ENCODE results near the gene TGM2. TPM values are rescaled to one million over a fixed set of nuclear protein-coding genes. Genes with fewer than 3 reads are reported as not detected.
"Not testable (repeated sequence)": the region's sequence is repeated elsewhere in the genome, so short reads cannot be mapped to it uniquely, and the experiment has no call there.

Gene TGM2
- total RNA-seq, 2 experiments from 2014 or later = 0.35 TPM

GRCh38 chr20:38110525-38111178 is 54.4 kb downstream of the TGM2 start:
- peaks cover 10% of the 10 kb centered on the region for H3K4me1 Mint-ChIP-seq
- no peaks in the 10 kb centered on the region for H3K27me3 Mint-ChIP-seq
- DNase-seq = no peak

GRCh38 chr20:38109591-38110524 is 55.2 kb downstream of the TGM2 start:
- H3K27ac Mint-ChIP-seq = no peak overlapping the region
- DNase-seq (peak; percentile 26), ATAC-seq (no peak)

More at GRCh38 chr20:38110525-38111178, 54.4 kb downstream of the TGM2 start:
- H3K9me3 Mint-ChIP-seq (ENCODE audit: low read depth) = no peaks in the 10 kb centered on the region
- no peaks in the 10 kb centered on the region for H3K36me3 Mint-ChIP-seq
- CTCF ChIA-PET = interaction anchor here (0.8 kb wide), 1 partner anchor 9 kb away, joined by 3 read pairs; no protein-coding TSS in a partner anchor
- no peak for ATAC-seq
- no peak overlapping the region for H3K27ac Mint-ChIP-seq
- no peak overlapping the region for H3K4me3 Mint-ChIP-seq

GRCh38 chr20:38108986-38109541 is 56.0 kb downstream of the TGM2 start:
- no peaks in the 10 kb centered on the region for H3K9me3 Mint-ChIP-seq (ENCODE audit: low read depth)
- H3K4me3 Mint-ChIP-seq = no peak overlapping the region
- DNase-seq (peak; percentile 28), ATAC-seq (no peak)
- H3K36me3 Mint-ChIP-seq = no peaks in the 10 kb centered on the region
- CTCF ChIA-PET = no interaction called here
- peaks cover 3% of the 10 kb centered on the region for H3K27me3 Mint-ChIP-seq
- no peak overlapping the region for H3K27ac Mint-ChIP-seq
- peaks cover 10% of the 10 kb centered on the region for H3K4me1 Mint-ChIP-seq

More at GRCh38 chr20:38109591-38110524, 55.2 kb downstream of the TGM2 start:
- Mint-ChIP-seq H3K4me1 (peaks cover 10% of the 10 kb centered on the region), H3K36me3 (no peaks in the 10 kb centered on the region), H3K4me3 (no peak overlapping the region), H3K27me3 (no peaks in the 10 kb centered on the region), H3K9me3 (ENCODE audit: low read depth) (no peaks in the 10 kb centered on the region)
- CTCF ChIA-PET = interaction anchor here (0.8 kb wide), 1 partner anchor 10 kb away, joined by 3 read pairs; no protein-coding TSS in a partner anchor

GRCh38 chr20:38108438-38108985 is 56.6 kb downstream of the TGM2 start:
- CTCF ChIA-PET = no interaction called here
- no peak overlapping the region for H3K27ac Mint-ChIP-seq

GRCh38 chr20:38107916-38108315 is 57.2 kb downstream of the TGM2 start:
- H3K4me1 Mint-ChIP-seq; H3K36me3 Mint-ChIP-seq; CTCF ChIA-PET; DNase-seq; ATAC-seq; H3K9me3 Mint-ChIP-seq (ENCODE audit: low read depth); H3K27me3 Mint-ChIP-seq; H3K27ac Mint-ChIP-seq; H3K4me3 Mint-ChIP-seq: not testable (repeated sequence)

More at GRCh38 chr20:38108438-38108985, 56.6 kb downstream of the TGM2 start:
- Mint-ChIP-seq H3K4me1 (peaks cover 4% of the 10 kb centered on the region), H3K9me3 (ENCODE audit: low read depth) (no peaks in the 10 kb centered on the region), H3K4me3 (no peak overlapping the region), H3K36me3 (no peaks in the 10 kb centered on the region), H3K27me3 (peaks cover 3% of the 10 kb centered on the region)
- ATAC-seq = no peak
- DNase-seq = peak; percentile 14

GRCh38 chr20:38107386-38107785 is 57.7 kb downstream of the TGM2 start:
- ATAC-seq; H3K36me3 Mint-ChIP-seq; H3K27ac Mint-ChIP-seq; CTCF ChIA-PET; H3K27me3 Mint-ChIP-seq; DNase-seq; H3K4me1 Mint-ChIP-seq; H3K9me3 Mint-ChIP-seq (ENCODE audit: low read depth); H3K4me3 Mint-ChIP-seq: not testable (repeated sequence)

GRCh38 chr20:38106461-38106860 is 58.6 kb downstream of the TGM2 start:
- H3K27me3 Mint-ChIP-seq = peaks cover 6% of the 10 kb centered on the region
- H3K4me3 Mint-ChIP-seq = no peak overlapping the region
- no peaks in the 10 kb centered on the region for H3K4me1 Mint-ChIP-seq
- CTCF ChIA-PET = no interaction called here
- H3K9me3 Mint-ChIP-seq (ENCODE audit: low read depth) = no peaks in the 10 kb centered on the region
- no peaks in the 10 kb centered on the region for H3K36me3 Mint-ChIP-seq
- ATAC-seq (no peak), DNase-seq (no peak)
- H3K27ac Mint-ChIP-seq = no peak overlapping the region

- Mint-ChIP-seq H3K27me3 (peaks cover 14% of the 10 kb centered on the region), H3K27ac (no peak overlapping the region), H3K4me3 (no peak overlapping the region), H3K9me3 (ENCODE audit: low read depth) (no peaks in the 10 kb centered on the region), H3K36me3 (peaks cover 2% of the 10 kb centered on the region), H3K4me1 (no peaks in the 10 kb centered on the region)
- CTCF ChIA-PET = interaction anchor here (0.7 kb wide), 1 partner anchor 21 kb away, joined by 4 read pairs; no protein-coding TSS in a partner anchor
- ATAC-seq = no peak
- no peak for DNase-seq
Observed at GRCh38 chr20:38104285-38104684, 60.8 kb downstream of the TGM2 start.

- CTCF ChIA-PET; H3K4me3 Mint-ChIP-seq; DNase-seq; H3K9me3 Mint-ChIP-seq (ENCODE audit: low read depth); H3K27ac Mint-ChIP-seq; ATAC-seq; H3K4me1 Mint-ChIP-seq; H3K36me3 Mint-ChIP-seq: not testable (repeated sequence)
- peaks cover 19% of the 10 kb centered on the region for H3K27me3 Mint-ChIP-seq
Observed at GRCh38 chr20:38102206-38102605, 62.9 kb downstream of the TGM2 start.

GRCh38 chr20:38098952-38099351 is 66.1 kb downstream of the TGM2 start:
- CTCF ChIA-PET = interaction anchor here (1.0 to 1.4 kb wide), 3 partner anchors 25 to 122 kb away, joined by 3 to 7 read pairs (median 6); no protein-coding TSS in a partner anchor
- peaks cover 20% of the 10 kb centered on the region for H3K4me1 Mint-ChIP-seq
- no peak overlapping the region for H3K27ac Mint-ChIP-seq
- no peak for DNase-seq
- no peak for ATAC-seq
- H3K4me3 Mint-ChIP-seq = no peak overlapping the region
- peaks cover 16% of the 10 kb centered on the region for H3K27me3 Mint-ChIP-seq
- no peaks in the 10 kb centered on the region for H3K9me3 Mint-ChIP-seq (ENCODE audit: low read depth)
- H3K36me3 Mint-ChIP-seq = peaks cover 2% of the 10 kb centered on the region

- no peak for DNase-seq
- Mint-ChIP-seq H3K27me3 (peaks cover 7% of the 10 kb centered on the region), H3K4me3 (no peak overlapping the region), H3K27ac (no peak overlapping the region), H3K4me1 (peaks cover 46% of the 10 kb centered on the region), H3K9me3 (ENCODE audit: low read depth) (no peaks in the 10 kb centered on the region), H3K36me3 (peaks cover 11% of the 10 kb centered on the region)
- ATAC-seq = no peak
- CTCF ChIA-PET = interaction anchor here (1.6 kb wide), 1 partner anchor 15 kb away, joined by 3 read pairs; no protein-coding TSS in a partner anchor
Observed at GRCh38 chr20:38095017-38095686, 69.9 kb downstream of the TGM2 start.

GRCh38 chr20:38094373-38094891 is 70.6 kb downstream of the TGM2 start:
- peaks cover 46% of the 10 kb centered on the region for H3K4me1 Mint-ChIP-seq

More at GRCh38 chr20:38094373-38094891, 70.6 kb downstream of the TGM2 start:
- ATAC-seq (peak; percentile 93), DNase-seq (peak; percentile 72)
- CTCF ChIA-PET = interaction anchor here (1.0 to 3.2 kb wide), 4 partner anchors 13 to 128 kb away, joined by 3 to 15 read pairs (median 5); no protein-coding TSS in a partner anchor
- Mint-ChIP-seq H3K4me3 (no peak overlapping the region), H3K27me3 (peaks cover 5% of the 10 kb centered on the region), H3K27ac (peak overlapping the region; percentile 65), H3K36me3 (peaks cover 11% of the 10 kb centered on the region), H3K9me3 (ENCODE audit: low read depth) (no peaks in the 10 kb centered on the region)

All from activated CD8-positive, alpha-beta memory T cell treated with anti-CD3 and anti-CD28 coated beads, Interleukin-2, amount 10 ng/mL, durations not matched to agents 7 days and 5 days (primary cell).